ENCODE results near the gene MICOS13. TPM values are rescaled to one million over a fixed set of nuclear protein-coding genes. Genes with fewer than 3 reads are reported as not detected.

Gene MICOS13
- polyA plus RNA-seq, 1 experiment, result 67.8 TPM

GRCh38 chr19:5676105-5676771 lies 4.1 kb downstream of the MICOS13 start:
- CTCF ChIA-PET, result interaction anchor here (1.9 to 2.8 kb wide), 2 partner anchors 11 to 14 kb away, joined by 6 to 11 read pairs; partner anchors contain the start of gene RPL36

GRCh38 chr19:5674714-5675113 lies 5.6 kb downstream of the MICOS13 start:
- DNase-seq (ENCODE audit: low read depth), result no peak
- no peak overlapping the region for H3K4me3 ChIP-seq (ENCODE audit: low read depth, low read length)
- no peaks in the 10 kb centered on the region for H3K27me3 ChIP-seq (ENCODE audit: control insufficient read depth, insufficient read depth, low read length)
- TF ChIP-seq CTCF (IDR thresholded peaks at IDR 0.05; ENCODE audit: insufficient read depth, low read depth, low read length), result no peak
- POLR2A ChIA-PET, result no interaction called here
- H3K36me3 ChIP-seq (ENCODE audit: control insufficient read depth, insufficient read depth, low read length), result peaks cover 8% of the 10 kb centered on the region
- CTCF ChIA-PET, result interaction anchor here (1.9 to 2.8 kb wide), 2 partner anchors 13 to 16 kb away, joined by 6 to 11 read pairs; partner anchors contain the start of gene RPL36

More at GRCh38 chr19:5676105-5676771, 4.1 kb downstream of the MICOS13 start:
- DNase-seq (ENCODE audit: low read depth), result no peak
- POLR2A ChIA-PET, result no interaction called here
- no peak for TF ChIP-seq CTCF (IDR thresholded peaks at IDR 0.05; ENCODE audit: insufficient read depth, low read depth, low read length)
- Histone ChIP-seq H3K36me3 (ENCODE audit: control insufficient read depth, insufficient read depth, low read length) (peaks cover 7% of the 10 kb centered on the region), H3K27me3 (ENCODE audit: control insufficient read depth, insufficient read depth, low read length) (no peaks in the 10 kb centered on the region), H3K4me3 (ENCODE audit: low read depth, low read length) (no peak overlapping the region)

- Histone ChIP-seq H3K27me3 (ENCODE audit: control insufficient read depth, insufficient read depth, low read length) (no peaks in the 10 kb centered on the region), H3K4me3 (ENCODE audit: low read depth, low read length) (no peak overlapping the region), H3K36me3 (ENCODE audit: control insufficient read depth, insufficient read depth, low read length) (peaks cover 16% of the 10 kb centered on the region)
- TF ChIP-seq CTCF (IDR thresholded peaks at IDR 0.05; ENCODE audit: insufficient read depth, low read depth, low read length), result no peak
- no peak for DNase-seq (ENCODE audit: low read depth)
- POLR2A ChIA-PET, result no interaction called here
- CTCF ChIA-PET, result no interaction called here
Observed at GRCh38 chr19:5673752-5674151, 6.6 kb downstream of the MICOS13 start.

- DNase-seq (ENCODE audit: low read depth), result no peak
- ChIA-PET POLR2A (no interaction called here), CTCF (no interaction called here)
- no peak overlapping the region for H3K4me3 ChIP-seq (ENCODE audit: low read depth, low read length)
- H3K36me3 ChIP-seq (ENCODE audit: control insufficient read depth, insufficient read depth, low read length), result peaks cover 15% of the 10 kb centered on the region
- TF ChIP-seq CTCF (IDR thresholded peaks at IDR 0.05; ENCODE audit: insufficient read depth, low read depth, low read length), result no peak
- H3K27me3 ChIP-seq (ENCODE audit: control insufficient read depth, insufficient read depth, low read length), result no peaks in the 10 kb centered on the region
Observed at GRCh38 chr19:5672708-5673459, 7.4 kb downstream of the MICOS13 start.

GRCh38 chr19:5671600-5671999 lies 8.7 kb downstream of the MICOS13 start:
- CTCF ChIA-PET, result interaction anchor here (1.5 kb wide), 1 partner anchor 8 kb away, joined by 6 read pairs; no protein-coding TSS in a partner anchor
- POLR2A ChIA-PET, result no interaction called here
- DNase-seq (ENCODE audit: low read depth), result no peak
- Histone ChIP-seq H3K36me3 (ENCODE audit: control insufficient read depth, insufficient read depth, low read length) (peaks cover 25% of the 10 kb centered on the region), H3K27me3 (ENCODE audit: control insufficient read depth, insufficient read depth, low read length) (no peaks in the 10 kb centered on the region), H3K4me3 (ENCODE audit: low read depth, low read length) (no peak overlapping the region)
- TF ChIP-seq CTCF (IDR thresholded peaks at IDR 0.05; ENCODE audit: insufficient read depth, low read depth, low read length), result no peak

Data from BJ (cell line).